CD4-positive, alpha-beta T cell treated with Interleukin-15 for 4 hours (primary cell): ENCODE data around the gene OMA1.
"Not testable (repeated sequence)": the region's sequence is repeated elsewhere in the genome, so short reads cannot be mapped to it uniquely, and the experiment has no call there.

Experiments
- DNase-seq: peaks from one replicate; pipeline ENCODE4 v3.0.0-alpha.2; 2020; ENCODE audit warnings: low spot score

Gene OMA1

GRCh38 chr1:58573705-58574591 is 27.4 kb upstream of the OMA1 start:
- peak; percentile 39 for DNase-seq

- DNase-seq = no peak
Observed at GRCh38 chr1:58573138-58573537, 26.6 kb upstream of the OMA1 start.

- DNase-seq = no peak
Observed at GRCh38 chr1:58572690-58573089, 26.2 kb upstream of the OMA1 start.

- DNase-seq = no peak
Observed at GRCh38 chr1:58571616-58572015, 25.1 kb upstream of the OMA1 start.

GRCh38 chr1:58570817-58571216 is 24.3 kb upstream of the OMA1 start:
- DNase-seq = no peak

GRCh38 chr1:58570094-58570493 is 23.6 kb upstream of the OMA1 start:
- no peak for DNase-seq

GRCh38 chr1:58568911-58569310 is 22.4 kb upstream of the OMA1 start:
- no peak for DNase-seq

GRCh38 chr1:58568271-58568860 is 21.8 kb upstream of the OMA1 start:
- DNase-seq = no peak

GRCh38 chr1:58566339-58566738 is 19.8 kb upstream of the OMA1 start:
- no peak for DNase-seq

- not testable (repeated sequence) for DNase-seq
Observed at GRCh38 chr1:58563715-58564114, 17.2 kb upstream of the OMA1 start.

GRCh38 chr1:58561633-58562032 is 15.1 kb upstream of the OMA1 start:
- no peak for DNase-seq

GRCh38 chr1:58555393-58555792 is 8.9 kb upstream of the OMA1 start:
- no peak for DNase-seq

GRCh38 chr1:58551186-58552140 is 4.9 kb upstream of the OMA1 start:
- no peak for DNase-seq

GRCh38 chr1:58549291-58549690 is 2.8 kb upstream of the OMA1 start:
- DNase-seq = not testable (repeated sequence)

- no peak for DNase-seq
Observed at GRCh38 chr1:58548371-58548770, 1.8 kb upstream of the OMA1 start.

- peak; percentile 72 for DNase-seq
Observed at GRCh38 chr1:58545591-58546519, 671 bp downstream of the OMA1 start.

- DNase-seq = no peak
Observed at GRCh38 chr1:58543260-58543659, 3.3 kb downstream of the OMA1 start.

- DNase-seq = no peak
Observed at GRCh38 chr1:58539553-58539952, 7.0 kb downstream of the OMA1 start.

- DNase-seq = no peak
Observed at GRCh38 chr1:58538821-58539220, 7.7 kb downstream of the OMA1 start.

GRCh38 chr1:58531842-58532241 is 14.7 kb downstream of the OMA1 start:
- DNase-seq = not testable (repeated sequence)

- no peak for DNase-seq
Observed at GRCh38 chr1:58529284-58529683, 17.2 kb downstream of the OMA1 start.
